ENCODE measurements around the gene TECTA.

- TF ChIP-seq REST (IDR thresholded peaks at IDR 0.05; ENCODE audit: low read depth, low read length), result no peak
- no peak for TF ChIP-seq CTCF (IDR thresholded peaks at IDR 0.05)
- TF ChIP-seq TCF12 (IDR thresholded peaks at IDR 0.05), result no peak
- no peak for TF ChIP-seq TEAD4 (IDR thresholded peaks at IDR 0.05; ENCODE audit: borderline replicate concordance, insufficient read depth)
- no peak for TF ChIP-seq GABPA (IDR thresholded peaks at IDR 0.05; ENCODE audit: low read depth)
- TF ChIP-seq POLR2AphosphoS5 (IDR thresholded peaks at IDR 0.05; ENCODE audit: low read depth, low read length), result no peak
- no peak for TF ChIP-seq MXI1 (IDR thresholded peaks at IDR 0.05; ENCODE audit: low read depth, low read length)
- TF ChIP-seq USF2 (IDR thresholded peaks at IDR 0.05; ENCODE audit: borderline replicate concordance, low read depth, low read length), result no peak
- no peak for TF ChIP-seq RFX5 (IDR thresholded peaks at IDR 0.05; ENCODE audit: low read length)
- no peak for TF ChIP-seq IRF3 (IDR thresholded peaks at IDR 0.05; ENCODE audit: low read depth, low read length)
- no peak for TF ChIP-seq SMC3 (IDR thresholded peaks at IDR 0.05; ENCODE audit: low read depth, low read length)
- no peak for TF ChIP-seq SIN3A (IDR thresholded peaks at IDR 0.05; ENCODE audit: borderline replicate concordance, low read depth, low read length)
- TF ChIP-seq ELF1 (IDR thresholded peaks at IDR 0.05), result no peak
- TF ChIP-seq RXRA (IDR thresholded peaks at IDR 0.05; ENCODE audit: borderline replicate concordance, low read depth), result no peak
Measured at GRCh38 chr11:121123496-121124069, 22.5 kb downstream of the TECTA start.
